ENCODE measurements around the gene FSIP1.
A peak's percentile ranks its signal among the peaks of the same experiment; 100 is the strongest.

The FSIP1 gene

GRCh38 chr15:39642011-39642640 lies 140.5 kb downstream of the FSIP1 start:
- no peak for DNase-seq

GRCh38 chr15:39641191-39641889 lies 141.3 kb downstream of the FSIP1 start:
- DNase-seq, result peak; percentile 52

DNA sequence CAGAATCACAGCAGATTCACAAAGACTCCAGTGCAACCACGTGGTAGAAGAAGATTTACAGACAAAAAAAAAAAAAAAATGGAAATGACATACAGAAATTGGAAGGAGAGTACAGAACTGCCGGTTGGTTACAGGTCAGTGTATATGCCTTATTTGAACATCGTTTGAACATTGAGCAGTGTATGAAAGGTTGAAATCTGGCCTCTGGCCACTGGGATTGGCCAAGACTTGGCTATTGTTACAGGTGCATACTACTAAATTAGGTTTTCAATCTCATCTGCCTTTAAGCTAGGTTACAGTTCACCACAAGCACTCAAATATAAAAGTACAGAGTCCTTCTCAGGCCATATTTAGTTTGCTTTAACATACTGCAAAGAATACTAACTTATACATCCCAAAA lies 142.0 kb downstream of the FSIP1 start:
- DNase-seq, result no peak

DNA sequence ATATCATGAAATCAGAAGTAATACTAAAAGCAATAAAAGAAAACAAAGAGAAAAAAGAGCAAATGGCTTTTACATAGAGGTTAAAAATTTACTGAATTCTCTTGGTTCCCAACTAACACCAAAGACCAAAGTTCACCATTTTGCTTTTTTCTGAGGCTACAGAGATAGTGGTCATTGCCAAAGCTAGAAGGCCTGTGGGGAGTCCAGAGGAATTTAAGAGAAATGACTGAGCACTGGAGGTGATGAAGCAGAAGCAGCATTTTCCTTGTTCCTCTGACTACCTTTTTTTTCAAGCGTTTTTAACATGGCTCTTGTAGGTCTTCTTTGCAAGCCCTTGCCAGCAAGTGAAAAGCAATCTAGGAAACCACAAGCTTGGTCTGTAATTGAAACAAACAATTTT lies 143.6 kb downstream of the FSIP1 start:
- no peak for DNase-seq

GRCh38 chr15:39638041-39638440 lies 144.6 kb downstream of the FSIP1 start:
- no peak for DNase-seq

DNA sequence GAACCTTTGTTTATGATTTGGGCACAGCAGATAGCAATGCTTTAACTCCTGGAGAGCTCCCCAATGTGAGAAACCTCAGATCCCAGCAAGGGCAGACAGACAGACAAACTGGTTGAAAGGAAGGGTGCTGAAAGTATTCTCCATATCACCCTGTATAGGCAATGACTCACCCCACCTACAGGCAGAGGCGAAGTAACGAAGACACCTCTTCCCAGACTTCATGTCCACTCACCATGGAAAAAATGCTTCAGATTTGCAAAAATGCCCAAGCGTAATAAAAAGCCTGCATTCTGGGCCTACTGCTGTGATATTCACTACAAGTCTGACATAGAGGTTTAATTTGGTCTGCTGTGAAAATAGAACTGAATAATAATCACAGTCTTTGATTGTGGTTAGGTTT lies 151.3 kb downstream of the FSIP1 start:
- DNase-seq, result no peak

- no peak for DNase-seq
Measured at GRCh38 chr15:39629906-39630305, 152.7 kb downstream of the FSIP1 start.

DNA sequence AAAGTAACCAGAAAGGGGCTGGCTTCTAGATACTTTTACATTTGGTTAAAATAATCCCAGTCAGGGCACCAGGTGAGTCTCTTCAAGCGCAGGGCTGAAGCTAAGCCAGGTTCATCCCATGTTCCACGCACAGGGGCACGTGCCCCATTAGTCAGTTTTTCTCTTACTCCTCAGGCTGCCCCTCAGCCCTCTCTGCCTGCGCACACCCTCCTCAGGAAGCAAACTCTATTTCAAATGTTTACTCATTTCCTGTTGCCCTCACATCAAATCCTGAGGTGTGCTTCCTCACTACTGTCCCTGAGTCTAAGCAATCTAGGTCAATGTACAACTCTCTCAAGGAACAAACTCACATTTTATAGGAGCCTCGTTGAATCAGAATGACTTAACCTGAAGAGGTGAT lies 153.3 kb downstream of the FSIP1 start:
- DNase-seq, result peak; percentile 71

DNA sequence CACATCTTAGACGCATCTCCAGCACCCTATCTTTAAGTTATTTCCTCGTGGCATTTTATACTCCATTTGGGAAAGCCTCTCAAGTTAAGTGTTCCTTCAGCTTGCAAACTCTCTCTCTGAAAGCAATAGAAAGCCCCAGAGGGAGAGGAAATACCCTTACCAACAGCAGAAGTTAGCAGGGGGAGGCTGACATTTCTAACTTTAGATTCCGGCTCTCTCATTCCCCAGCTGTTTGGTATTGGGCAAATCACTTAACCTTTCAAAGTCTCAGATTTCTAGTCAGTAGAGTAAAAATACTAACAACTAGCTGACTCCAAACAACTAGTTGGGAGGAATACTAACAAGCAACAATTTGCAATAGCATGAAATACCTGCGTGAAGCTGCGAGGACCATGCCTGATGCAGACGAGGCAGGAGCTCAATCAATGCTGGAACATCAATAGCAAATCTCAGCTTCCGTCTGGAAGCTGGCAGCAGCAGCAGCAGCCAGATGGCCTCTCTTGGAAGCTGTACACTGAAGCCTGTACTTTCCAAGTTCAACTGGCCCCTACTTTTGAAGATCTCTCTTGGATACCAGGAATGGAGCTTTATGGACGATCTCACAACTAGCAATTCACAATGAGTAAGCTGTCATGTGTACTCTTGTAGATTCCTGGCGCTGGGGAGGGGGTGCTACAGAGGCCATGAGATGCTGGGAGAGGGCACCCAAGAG lies 153.9 kb downstream of the FSIP1 start:
- DNase-seq, result no peak

DNA sequence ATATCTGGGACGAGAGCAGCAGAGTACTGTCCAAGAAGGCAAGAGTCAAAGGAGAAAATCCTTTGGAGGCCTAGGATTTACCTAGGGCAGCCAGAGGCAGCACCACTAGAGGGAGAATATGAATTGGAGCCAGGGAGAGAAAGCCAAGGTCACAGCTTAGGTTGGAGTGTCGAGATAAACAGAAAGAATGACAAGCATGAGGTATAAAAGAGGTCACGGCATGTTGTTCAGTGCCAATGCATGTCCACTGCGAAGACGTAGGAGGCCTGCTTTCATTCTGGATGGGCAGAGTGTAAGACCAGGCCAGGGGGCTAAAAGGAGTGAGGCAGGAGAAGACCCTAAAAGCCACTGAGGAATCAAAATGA lies 154.5 kb downstream of the FSIP1 start:
- DNase-seq, result no peak

GRCh38 chr15:39627451-39628143 lies 155.0 kb downstream of the FSIP1 start:
- DNase-seq, result no peak

DNA sequence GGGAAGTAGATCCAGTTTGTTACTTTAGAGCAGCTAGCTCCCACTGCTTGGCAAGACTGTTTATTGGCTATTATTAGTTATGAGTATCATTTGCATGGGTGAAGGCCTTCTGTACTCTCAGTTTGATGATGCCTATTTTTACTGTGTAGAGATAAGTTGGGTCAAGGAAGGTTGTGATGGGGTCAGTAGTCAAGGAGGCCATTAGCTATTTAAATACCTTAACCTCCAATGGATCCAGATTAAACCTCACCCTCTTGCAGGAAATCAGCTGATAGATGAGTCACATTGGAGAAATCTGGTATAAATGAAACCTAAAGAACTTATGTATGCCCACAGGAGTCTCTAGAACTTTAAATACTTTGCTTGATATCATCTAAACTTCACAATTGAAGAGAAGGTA lies 156.8 kb downstream of the FSIP1 start:
- DNase-seq, result peak; percentile 19

DNA sequence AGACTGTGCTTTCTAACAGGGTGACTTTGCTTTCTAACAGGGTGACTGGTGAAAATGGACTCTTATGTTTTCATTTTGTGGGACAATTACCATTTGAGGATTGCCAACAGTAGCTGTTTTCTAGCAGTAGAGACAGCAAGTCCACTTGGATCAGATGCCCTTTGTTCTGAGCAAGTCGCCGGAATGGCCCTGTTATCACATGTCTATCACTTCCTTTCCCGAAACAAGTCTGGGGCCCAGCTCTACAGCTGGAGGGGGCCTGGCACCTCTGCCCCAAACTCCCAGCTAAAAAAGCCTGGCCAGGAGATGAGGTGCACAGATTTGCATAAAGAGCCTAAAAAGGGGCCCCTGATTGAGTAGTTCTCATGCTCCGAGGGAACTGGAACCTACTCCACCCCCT lies 157.2 kb downstream of the FSIP1 start:
- no peak for DNase-seq

DNA sequence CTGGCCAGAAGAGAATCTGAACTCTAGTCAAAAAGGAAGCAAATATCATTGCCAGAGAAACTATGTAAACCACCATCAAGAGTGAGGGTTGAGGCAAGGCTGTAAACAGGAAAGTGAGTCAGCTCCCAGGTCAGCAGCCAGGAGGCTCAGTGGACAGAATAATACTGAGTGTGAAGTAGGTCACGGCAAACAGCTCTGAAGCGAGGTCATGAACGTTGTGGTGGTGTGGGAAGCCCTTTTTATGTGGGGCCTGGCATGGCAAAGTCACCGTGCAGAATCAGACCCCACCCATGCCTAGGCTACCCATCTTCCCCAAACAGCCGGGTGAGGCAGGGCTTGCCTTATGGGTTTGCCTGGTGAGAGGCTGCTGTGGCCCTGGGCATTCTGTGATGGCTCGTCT lies 157.8 kb downstream of the FSIP1 start:
- DNase-seq, result peak; percentile 85

GRCh38 chr15:39623529-39623931 lies 159.1 kb downstream of the FSIP1 start:
- DNase-seq, result peak; percentile 73

- DNase-seq, result no peak
Measured at GRCh38 chr15:39622660-39623516, 159.8 kb downstream of the FSIP1 start.

GRCh38 chr15:39621976-39622375 lies 160.7 kb downstream of the FSIP1 start:
- DNase-seq, result no peak

GRCh38 chr15:39621210-39621609 lies 161.4 kb downstream of the FSIP1 start:
- DNase-seq, result no peak

DNA sequence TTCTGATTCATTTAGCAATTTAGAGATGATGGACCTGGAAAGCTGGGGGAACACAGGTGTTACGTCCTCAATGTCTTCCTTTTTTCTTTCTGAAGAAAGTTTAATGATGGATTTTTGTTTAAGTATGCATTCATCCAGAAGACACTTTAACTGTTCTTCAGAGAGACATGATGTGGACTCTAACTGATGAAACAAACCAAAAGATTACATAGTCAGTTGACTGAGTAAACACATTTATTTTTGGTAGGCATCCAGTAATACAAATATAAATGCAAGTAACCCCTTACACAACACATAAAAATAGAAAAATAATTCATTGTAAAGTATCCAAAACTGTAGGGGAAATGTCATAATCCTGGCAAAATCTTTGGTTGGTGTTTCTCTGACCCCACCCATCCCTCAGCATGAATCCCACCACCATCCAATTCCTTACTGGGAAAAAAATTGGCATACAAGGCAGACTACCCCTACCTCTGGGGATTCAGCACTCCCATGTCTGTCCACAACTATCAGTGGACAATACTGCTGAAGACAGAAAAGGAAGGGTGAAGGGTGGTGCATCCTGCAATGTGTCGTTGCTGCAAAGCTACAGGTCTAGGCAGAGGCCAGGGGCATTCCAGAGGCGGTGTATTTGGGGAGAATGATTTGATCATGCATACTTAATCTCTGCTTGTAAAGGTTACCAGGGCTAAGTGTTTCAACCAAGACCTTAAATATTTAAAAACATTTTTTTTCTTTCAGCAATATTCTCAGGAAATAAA lies 164.4 kb downstream of the FSIP1 start:
- DNase-seq, result no peak

DNA sequence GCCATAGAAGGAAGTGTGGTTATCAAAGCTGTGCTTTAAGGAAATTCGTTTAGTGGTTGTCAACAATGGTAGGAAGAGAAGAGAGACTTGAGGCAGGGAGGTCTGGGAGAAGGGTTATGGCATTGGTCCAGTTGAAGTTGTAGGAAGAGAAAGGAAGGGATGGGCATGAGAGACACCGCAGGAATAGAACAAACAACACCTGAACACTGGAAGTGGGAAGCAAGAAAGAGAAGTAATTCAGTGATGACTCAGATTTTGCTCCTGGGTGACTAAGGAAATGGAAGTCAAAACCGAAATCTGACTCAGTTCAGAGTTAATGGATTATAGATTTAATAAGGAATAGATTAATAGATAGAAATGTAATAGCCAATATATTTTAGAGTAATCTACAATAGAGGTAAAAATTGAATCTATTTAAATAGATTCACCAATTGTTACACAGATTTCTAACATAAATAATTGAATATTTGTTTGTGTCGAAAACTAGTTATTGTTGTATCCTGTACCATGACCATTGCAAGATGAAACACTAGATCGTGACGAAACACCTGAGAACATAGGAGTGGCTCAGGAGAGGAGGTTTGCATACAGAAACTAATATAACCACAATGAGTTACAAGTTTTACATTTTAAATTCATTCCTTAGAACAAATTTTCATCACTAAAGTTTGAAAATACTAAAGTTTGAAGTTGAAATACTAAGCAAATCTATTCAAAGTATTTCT lies 165.7 kb downstream of the FSIP1 start:
- no peak for DNase-seq

DNA sequence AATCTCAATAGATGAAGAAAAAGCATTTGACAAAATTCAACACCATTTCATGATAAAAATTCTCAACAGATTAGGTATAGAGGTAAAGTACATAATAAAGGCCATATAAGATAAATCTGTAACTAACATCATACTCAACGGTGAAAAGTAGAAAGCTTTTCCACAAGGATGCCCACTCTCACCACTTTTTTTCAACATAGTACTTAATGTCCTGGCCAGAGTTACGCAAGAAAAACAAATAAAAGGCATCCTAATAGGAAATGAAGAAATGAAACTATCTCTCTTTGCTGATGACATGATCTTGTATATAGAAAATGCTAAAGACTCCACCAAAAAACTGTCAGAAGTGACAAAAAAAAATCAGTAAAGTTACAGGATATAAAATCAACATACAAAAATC lies 168.8 kb downstream of the FSIP1 start:
- DNase-seq, result no peak

All from CD4-positive, alpha-beta T cell treated with Interleukin-10 for 1 hour (primary cell).